ENCODE measurements around the gene BAX. TPM values are rescaled to one million over a fixed set of nuclear protein-coding genes. Genes with fewer than 3 reads are reported as not detected.

BAX gene
- total RNA-seq, 4 donors from 2014 or later: 15.5 to 36.3 (median 31.1) TPM

- H3K4me3 ChIP-seq (ENCODE audit: low read depth, poor library complexity, severe bottlenecking): no peak overlapping the region
- intact Hi-C loops (cut with DNase I; ENCODE audit: low total_unique reads): no loop called here
- WGBS, 2 donors: 57 to 75% methylated on average over 3 of the region's 3 CpGs
- no peak for DNase-seq (ENCODE audit: low spot score in 2 of 2)
- TF ChIP-seq CTCF (IDR thresholded peaks at IDR 0.05) (no peak), POLR2A (IDR thresholded peaks at IDR 0.05) (no peak)
Observed at GRCh38 chr19:48950159-48950558, 4.5 kb upstream of the BAX start.

- 61 to 65% methylated on average over 9 of the region's 9 CpGs for WGBS, 2 donors
- intact Hi-C loops (cut with DNase I; ENCODE audit: low total_unique reads): no loop called here
- DNase-seq (ENCODE audit: low spot score in 2 of 2): no peak
- TF ChIP-seq CTCF (IDR thresholded peaks at IDR 0.05) (no peak), POLR2A (IDR thresholded peaks at IDR 0.05) (no peak)
- no peak overlapping the region for H3K4me3 ChIP-seq (ENCODE audit: low read depth, poor library complexity, severe bottlenecking)
Observed at GRCh38 chr19:48950830-48951519, 3.7 kb upstream of the BAX start.

- 82 to 85% methylated on average over 4 of the region's 4 CpGs for WGBS, 2 donors
- TF ChIP-seq CTCF (IDR thresholded peaks at IDR 0.05): no peak
- no peak for TF ChIP-seq POLR2A (IDR thresholded peaks at IDR 0.05)
- no peak overlapping the region for H3K4me3 ChIP-seq (ENCODE audit: low read depth, poor library complexity, severe bottlenecking)
- intact Hi-C loops (cut with DNase I; ENCODE audit: low total_unique reads): no loop called here
- no peak for DNase-seq (ENCODE audit: low spot score in 2 of 2)
Observed at GRCh38 chr19:48953141-48953540, 1.5 kb upstream of the BAX start.

GRCh38 chr19:48953990-48954594, 583 bp upstream of the BAX start:
- DNase-seq (ENCODE audit: low spot score in 2 of 2): no peak
- TF ChIP-seq CTCF (IDR thresholded peaks at IDR 0.05) (no peak), POLR2A (IDR thresholded peaks at IDR 0.05) (no peak)
- WGBS, 2 donors: 50 to 59% methylated on average over 11 of the region's 11 CpGs
- intact Hi-C loops (cut with DNase I; ENCODE audit: low total_unique reads): no loop called here
- no peak overlapping the region for H3K4me3 ChIP-seq (ENCODE audit: low read depth, poor library complexity, severe bottlenecking)

DNA sequence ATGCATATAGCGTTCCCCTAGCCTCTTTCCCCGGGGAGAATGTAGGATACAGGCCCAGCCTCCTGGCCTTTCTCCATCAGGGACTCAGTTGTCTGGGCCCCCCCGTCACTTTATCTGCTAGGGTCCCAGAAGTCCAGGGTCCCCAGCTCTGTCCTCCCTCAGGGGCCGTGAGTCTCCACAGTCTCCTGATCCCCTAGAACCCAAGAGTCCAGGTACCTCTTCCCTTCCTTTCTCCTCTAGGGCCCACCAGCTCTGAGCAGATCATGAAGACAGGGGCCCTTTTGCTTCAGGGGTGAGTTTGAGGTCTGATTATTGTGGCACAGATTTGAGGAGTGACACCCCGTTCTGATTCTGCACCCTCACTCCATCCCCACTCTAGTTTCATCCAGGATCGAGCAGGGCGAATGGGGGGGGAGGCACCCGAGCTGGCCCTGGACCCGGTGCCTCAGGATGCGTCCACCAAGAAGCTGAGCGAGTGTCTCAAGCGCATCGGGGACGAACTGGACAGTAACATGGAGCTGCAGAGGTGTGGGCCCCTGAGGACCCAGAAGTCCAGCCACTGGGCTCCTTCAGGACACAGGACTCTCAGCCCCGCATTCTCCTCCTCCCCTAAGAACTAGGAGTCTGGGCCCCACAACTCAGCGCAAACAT, 758 bp downstream of the BAX start:
- WGBS, 2 donors: 47 to 58% methylated on average over 11 to 15 of the region's 16 CpGs
- intact Hi-C loops (cut with DNase I; ENCODE audit: low total_unique reads): no loop called here
- H3K4me3 ChIP-seq (ENCODE audit: low read depth, poor library complexity, severe bottlenecking): peak overlapping the region; percentile 61
- no peak for TF ChIP-seq CTCF (IDR thresholded peaks at IDR 0.05)
- no peak for TF ChIP-seq POLR2A (IDR thresholded peaks at IDR 0.05)
- no peak for DNase-seq (ENCODE audit: low spot score in 2 of 2)
